ENCODE measurements around the gene TNFRSF12A.

TNFRSF12A gene

DNA sequence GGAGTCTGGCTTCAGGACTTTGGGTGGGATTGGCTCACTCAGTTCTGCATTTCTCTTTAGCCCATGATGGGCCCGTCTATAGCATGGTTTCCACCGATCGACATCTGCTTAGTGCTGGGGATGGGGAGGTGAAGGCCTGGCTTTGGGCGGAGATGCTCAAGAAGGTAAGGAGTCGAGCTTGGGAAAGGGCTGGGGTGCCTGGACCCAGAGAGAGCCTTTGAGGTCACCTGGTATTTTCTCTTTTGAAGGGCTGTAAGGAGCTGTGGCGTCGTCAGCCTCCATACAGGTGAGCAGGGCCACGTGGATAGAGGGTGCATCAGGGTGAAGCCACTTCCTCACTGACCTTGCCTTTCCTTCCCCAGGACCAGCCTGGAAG is 5.8 kb downstream of the TNFRSF12A start:
- peak overlapping the region; percentile 99 for H3K27ac ChIP-seq
- POLR2A ChIA-PET (ENCODE audit: low non-redundant PET), result no interaction called here
- CTCF ChIA-PET, result no interaction called here
- TF ChIP-seq, protein P1, sequence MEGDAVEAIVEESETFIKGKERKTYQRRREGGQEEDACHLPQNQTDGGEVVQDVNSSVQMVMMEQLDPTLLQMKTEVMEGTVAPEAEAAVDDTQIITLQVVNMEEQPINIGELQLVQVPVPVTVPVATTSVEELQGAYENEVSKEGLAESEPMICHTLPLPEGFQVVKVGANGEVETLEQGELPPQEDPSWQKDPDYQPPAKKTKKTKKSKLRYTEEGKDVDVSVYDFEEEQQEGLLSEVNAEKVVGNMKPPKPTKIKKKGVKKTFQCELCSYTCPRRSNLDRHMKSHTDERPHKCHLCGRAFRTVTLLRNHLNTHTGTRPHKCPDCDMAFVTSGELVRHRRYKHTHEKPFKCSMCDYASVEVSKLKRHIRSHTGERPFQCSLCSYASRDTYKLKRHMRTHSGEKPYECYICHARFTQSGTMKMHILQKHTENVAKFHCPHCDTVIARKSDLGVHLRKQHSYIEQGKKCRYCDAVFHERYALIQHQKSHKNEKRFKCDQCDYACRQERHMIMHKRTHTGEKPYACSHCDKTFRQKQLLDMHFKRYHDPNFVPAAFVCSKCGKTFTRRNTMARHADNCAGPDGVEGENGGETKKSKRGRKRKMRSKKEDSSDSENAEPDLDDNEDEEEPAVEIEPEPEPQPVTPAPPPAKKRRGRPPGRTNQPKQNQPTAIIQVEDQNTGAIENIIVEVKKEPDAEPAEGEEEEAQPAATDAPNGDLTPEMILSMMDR (conservative IDR thresholded peaks at IDR 0.05; ENCODE audit: low read depth), result no peak
- DNase-seq (ENCODE audit: low spot score), result no peak

- TF ChIP-seq, protein P1 (conservative IDR thresholded peaks at IDR 0.05; ENCODE audit: low read depth), result no peak
- ChIA-PET CTCF (interaction anchor here (0.6 to 1.8 kb wide), 5 partner anchors 13 to 598 kb away, joined by 3 to 19 read pairs (median 5); no protein-coding TSS in a partner anchor), POLR2A (ENCODE audit: low non-redundant PET) (interaction anchor here (1.2 kb wide), 1 partner anchor 26 kb away, joined by 3 read pairs; no protein-coding TSS in a partner anchor)
- peak overlapping the region; percentile 99 for H3K27ac ChIP-seq
- no peak for DNase-seq (ENCODE audit: low spot score)
These were observed 6.7 kb downstream of the TNFRSF12A start for GRCh38 chr16:3026609-3027488.

- TF ChIP-seq, protein P1 (conservative IDR thresholded peaks at IDR 0.05; ENCODE audit: low read depth), result no peak
- DNase-seq (ENCODE audit: low spot score), result no peak
- ChIA-PET POLR2A (ENCODE audit: low non-redundant PET) (interaction anchor here (1.2 kb wide), 4 partner anchors 17 to 29 kb away, joined by 3 to 6 read pairs (median 4); no protein-coding TSS in a partner anchor), CTCF (interaction anchor here (0.6 to 1.8 kb wide), 8 partner anchors 12 to 195 kb away, joined by 3 to 19 read pairs (median 3); no protein-coding TSS in a partner anchor)
- peak overlapping the region; percentile 99 for H3K27ac ChIP-seq
These were observed 7.3 kb downstream of the TNFRSF12A start for GRCh38 chr16:3027489-3027795.

DNA sequence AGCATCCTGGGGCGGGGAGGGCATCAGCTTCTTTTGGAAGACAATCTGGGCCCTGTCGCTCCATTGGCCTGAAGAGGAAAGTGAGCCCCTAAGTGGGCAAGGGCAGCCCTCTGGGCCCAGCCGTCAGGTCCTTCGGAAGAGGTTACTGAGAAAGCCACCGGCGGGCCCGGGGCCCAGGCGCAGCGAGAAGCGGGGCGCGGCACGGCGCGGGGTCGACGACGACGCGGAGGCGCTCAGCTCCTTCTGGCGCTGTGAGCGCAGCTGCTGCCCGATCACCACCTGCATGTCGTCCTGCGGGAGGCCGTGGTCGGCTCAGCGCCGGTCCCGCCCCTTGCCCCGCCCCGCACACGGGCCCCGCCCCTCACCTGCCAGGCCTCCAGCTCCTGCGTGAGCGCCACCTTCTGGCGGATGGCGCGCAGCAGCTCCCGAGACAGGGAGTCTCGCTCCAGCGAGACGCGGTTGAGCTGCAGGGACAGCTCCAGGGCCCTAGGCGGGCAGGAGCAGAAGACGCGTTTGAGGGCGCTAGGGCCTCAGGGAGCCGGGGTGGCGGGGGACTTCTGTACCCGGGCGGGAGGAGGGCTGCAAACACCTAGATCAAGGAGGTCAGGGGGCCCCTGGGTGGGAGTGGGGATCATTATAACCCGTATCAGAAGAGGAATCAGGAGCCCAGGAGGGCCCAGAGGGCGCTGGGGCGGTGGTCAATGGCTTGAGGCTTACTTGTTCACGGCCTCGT is 8.0 kb downstream of the TNFRSF12A start:
- POLR2A ChIA-PET (ENCODE audit: low non-redundant PET), result interaction anchor here (1.2 kb wide), 4 partner anchors 18 to 30 kb away, joined by 3 to 6 read pairs (median 4); no protein-coding TSS in a partner anchor
- TF ChIP-seq, protein P1 (conservative IDR thresholded peaks at IDR 0.05; ENCODE audit: low read depth), result peak; percentile 90
- H3K27ac ChIP-seq, result peak overlapping the region; percentile 99
- CTCF ChIA-PET, result interaction anchor here (0.5 to 1.8 kb wide), 10 partner anchors 12 to 459 kb away, joined by 3 to 19 read pairs (median 4); partner anchors contain the start of gene ZNF213
- peak; percentile 86 for DNase-seq (ENCODE audit: low spot score)

GRCh38 chr16:3028716-3029319 is 8.7 kb downstream of the TNFRSF12A start:
- DNase-seq (ENCODE audit: low spot score), result no peak
- ChIA-PET POLR2A (ENCODE audit: low non-redundant PET) (interaction anchor here (1.2 kb wide), 3 partner anchors 19 to 31 kb away, joined by 4 to 6 read pairs (median 4); no protein-coding TSS in a partner anchor), CTCF (interaction anchor here (0.5 to 1.8 kb wide), 8 partner anchors 10 to 458 kb away, joined by 3 to 19 read pairs (median 4); partner anchors contain the start of gene ZNF213)
- TF ChIP-seq, protein P1 (conservative IDR thresholded peaks at IDR 0.05; ENCODE audit: low read depth), result no peak
- no peak overlapping the region; the same call in 1 of the 2 replicates for H3K27ac ChIP-seq

Data from RWPE1 (cell line).